ENCODE results near the gene CDH6.
"Not testable (repeated sequence)": the region's sequence is repeated elsewhere in the genome, so short reads cannot be mapped to it uniquely, and the experiment has no call there.

CDH6 gene

GRCh38 chr5:31361234-31361633 lies 167.7 kb downstream of the CDH6 start:
- in situ Hi-C loops (cut with HindIII; ENCODE audit: low pct_unique_long_range_greater_than_20kb, low sequenced_read_pairs), result no loop called here
- no peak for TF ChIP-seq JUND (IDR thresholded peaks at IDR 0.05; ENCODE audit: low read depth)
- DNase-seq (ENCODE audit: low read depth in 1 of 2, low spot score in 1 of 2), result no peak

DNA sequence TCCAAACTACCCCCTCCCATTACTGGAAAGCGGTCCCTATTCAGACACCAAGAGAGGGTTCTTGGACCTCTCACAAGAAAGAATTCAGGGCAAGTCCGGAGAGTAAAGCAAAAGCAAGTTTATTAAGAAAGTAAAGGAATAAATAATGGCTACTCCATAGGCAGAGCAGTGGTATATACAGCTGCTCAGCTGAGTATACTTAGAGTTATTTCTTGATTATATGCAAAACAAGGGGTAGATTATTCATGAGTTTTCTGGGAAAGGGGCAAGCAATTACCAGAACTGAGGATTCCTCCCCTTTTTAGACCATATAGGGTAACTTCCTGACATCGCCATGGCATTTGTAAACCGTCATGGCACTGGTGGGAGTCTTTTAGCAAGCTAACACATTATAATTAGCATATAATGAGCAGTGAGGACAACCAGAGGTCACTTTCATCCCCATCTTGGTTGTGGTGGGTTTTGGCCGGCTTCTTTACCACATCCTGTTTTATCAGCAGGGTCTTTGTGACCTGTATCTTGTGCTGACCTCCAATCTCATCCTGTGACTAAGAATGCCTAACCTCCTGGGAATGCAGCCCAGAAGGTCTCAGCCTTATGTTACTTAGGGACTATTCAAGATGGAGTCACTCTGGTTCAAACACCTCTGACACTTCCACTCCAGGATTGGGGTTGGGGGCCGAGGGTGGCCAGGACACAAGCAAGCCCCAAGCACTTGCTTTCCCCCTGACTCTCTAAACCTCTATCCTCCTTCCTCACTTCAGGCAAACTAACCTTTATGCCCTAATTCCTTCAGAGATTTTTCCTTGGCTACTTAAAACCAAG lies 168.4 kb downstream of the CDH6 start:
- in situ Hi-C loops (cut with HindIII; ENCODE audit: low pct_unique_long_range_greater_than_20kb, low sequenced_read_pairs); DNase-seq (ENCODE audit: low read depth in 1 of 2, low spot score in 1 of 2): not testable (repeated sequence)

DNA sequence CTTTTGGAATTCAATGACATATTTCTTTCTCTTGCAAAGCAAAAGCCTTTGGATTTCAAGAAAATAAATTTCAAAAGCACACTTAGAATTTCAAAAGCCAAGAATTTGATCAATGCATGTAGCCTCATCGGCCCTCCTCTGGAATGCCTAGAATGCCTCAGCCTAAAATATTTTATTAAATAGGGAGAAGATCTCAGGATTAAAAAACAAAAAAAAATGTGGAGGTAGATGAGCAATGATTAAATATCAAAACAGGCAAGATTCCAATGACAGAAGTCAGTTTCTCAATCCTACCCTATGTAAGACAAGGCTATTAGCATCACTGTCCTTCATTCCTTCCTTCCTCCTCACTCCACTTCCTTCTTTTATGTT lies 169.0 kb downstream of the CDH6 start:
- in situ Hi-C loops (cut with HindIII; ENCODE audit: low pct_unique_long_range_greater_than_20kb, low sequenced_read_pairs), result no loop called here

GRCh38 chr5:31362931-31363568 lies 169.6 kb downstream of the CDH6 start:
- in situ Hi-C loops (cut with HindIII; ENCODE audit: low pct_unique_long_range_greater_than_20kb, low sequenced_read_pairs), result no loop called here
- no peak for TF ChIP-seq JUND (IDR thresholded peaks at IDR 0.05; ENCODE audit: low read depth)
- no peak for DNase-seq (ENCODE audit: low read depth in 1 of 2, low spot score in 1 of 2)

More for the DNA sequence above, 169.0 kb downstream of the CDH6 start:
- no peak for DNase-seq (ENCODE audit: low read depth in 1 of 2, low spot score in 1 of 2)
- TF ChIP-seq JUND (IDR thresholded peaks at IDR 0.05; ENCODE audit: low read depth), result no peak

- no peak for TF ChIP-seq JUND (IDR thresholded peaks at IDR 0.05; ENCODE audit: low read depth)
- no peak for DNase-seq (ENCODE audit: low read depth in 1 of 2, low spot score in 1 of 2)
- in situ Hi-C loops (cut with HindIII; ENCODE audit: low pct_unique_long_range_greater_than_20kb, low sequenced_read_pairs), result no loop called here
These were observed 171.6 kb downstream of the CDH6 start for GRCh38 chr5:31364881-31365636.

- no peak for TF ChIP-seq JUND (IDR thresholded peaks at IDR 0.05; ENCODE audit: low read depth)
- in situ Hi-C loops (cut with HindIII; ENCODE audit: low pct_unique_long_range_greater_than_20kb, low sequenced_read_pairs), result no loop called here
These were observed 172.3 kb downstream of the CDH6 start for GRCh38 chr5:31365776-31366175.

DNA sequence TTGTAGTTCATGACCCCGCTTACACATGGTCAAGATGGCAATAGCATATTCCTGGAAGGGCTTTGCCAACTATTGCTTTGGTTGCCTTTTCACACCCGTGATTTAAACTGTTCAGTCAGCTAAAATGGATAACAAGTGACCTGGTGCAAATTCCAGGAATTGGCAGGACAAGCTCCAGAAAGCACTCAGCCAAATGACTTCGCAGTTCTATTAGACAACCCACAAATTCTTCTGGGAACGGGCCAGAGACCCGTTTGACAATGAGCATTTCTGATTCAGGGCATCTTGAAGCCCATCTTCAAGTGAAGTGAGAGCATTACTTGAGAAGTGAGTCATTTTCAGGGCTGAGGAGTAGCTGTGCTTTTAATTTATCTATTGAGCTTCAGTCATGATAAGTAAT lies 173.5 kb downstream of the CDH6 start:
- TF ChIP-seq JUND (IDR thresholded peaks at IDR 0.05; ENCODE audit: low read depth), result no peak
- in situ Hi-C loops (cut with HindIII; ENCODE audit: low pct_unique_long_range_greater_than_20kb, low sequenced_read_pairs), result no loop called here
- no peak for DNase-seq (ENCODE audit: low read depth in 1 of 2, low spot score in 1 of 2)

More at GRCh38 chr5:31365776-31366175, 172.3 kb downstream of the CDH6 start:
- DNase-seq (ENCODE audit: low read depth in 1 of 2, low spot score in 1 of 2), result no peak

GRCh38 chr5:31372124-31372523 lies 178.6 kb downstream of the CDH6 start:
- no peak for TF ChIP-seq JUND (IDR thresholded peaks at IDR 0.05; ENCODE audit: low read depth)
- in situ Hi-C loops (cut with HindIII; ENCODE audit: low pct_unique_long_range_greater_than_20kb, low sequenced_read_pairs), result no loop called here
- no peak for DNase-seq (ENCODE audit: low read depth in 1 of 2, low spot score in 1 of 2)

DNA sequence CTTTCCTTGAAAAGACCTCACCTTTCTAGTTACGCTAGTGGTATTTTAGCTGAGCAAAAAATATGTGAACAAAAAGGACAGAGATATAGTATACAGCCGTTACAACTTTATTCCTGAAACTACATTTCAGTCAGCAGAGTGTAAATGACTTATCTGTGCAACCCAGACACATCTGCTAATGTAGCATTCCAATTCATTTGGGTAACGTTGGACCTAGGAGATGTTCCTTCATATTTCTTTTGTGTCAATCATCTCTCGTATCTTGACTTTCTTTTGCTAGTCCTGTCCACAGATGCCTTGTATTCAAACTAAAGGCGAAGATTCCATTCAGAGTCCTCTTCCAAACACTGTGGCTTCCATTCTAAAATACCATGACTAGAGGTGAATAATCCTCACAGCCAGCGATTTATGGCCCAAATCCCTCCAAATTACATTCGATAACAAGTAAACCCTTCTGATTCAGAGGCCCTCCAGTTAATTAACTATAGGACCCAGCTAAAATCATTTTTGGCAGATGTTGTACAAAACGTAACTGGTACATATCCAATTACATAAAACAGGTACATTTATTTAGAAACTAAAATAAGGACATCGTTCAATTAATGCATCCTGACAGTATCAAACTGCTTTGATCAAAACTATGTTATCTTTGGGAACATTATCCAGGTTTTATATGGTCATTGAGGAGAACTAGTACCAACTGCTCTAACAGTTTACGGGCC lies 182.7 kb downstream of the CDH6 start:
- no peak for DNase-seq (ENCODE audit: low read depth in 1 of 2, low spot score in 1 of 2)
- no peak for TF ChIP-seq JUND (IDR thresholded peaks at IDR 0.05; ENCODE audit: low read depth)
- in situ Hi-C loops (cut with HindIII; ENCODE audit: low pct_unique_long_range_greater_than_20kb, low sequenced_read_pairs), result no loop called here

- TF ChIP-seq JUND (IDR thresholded peaks at IDR 0.05; ENCODE audit: low read depth), result no peak
- no peak for DNase-seq (ENCODE audit: low read depth in 1 of 2, low spot score in 1 of 2)
- in situ Hi-C loops (cut with HindIII; ENCODE audit: low pct_unique_long_range_greater_than_20kb, low sequenced_read_pairs), result no loop called here
These were observed 183.9 kb downstream of the CDH6 start for GRCh38 chr5:31377274-31377946.

GRCh38 chr5:31378136-31378535 lies 184.7 kb downstream of the CDH6 start:
- DNase-seq (ENCODE audit: low read depth in 1 of 2, low spot score in 1 of 2), result no peak
- in situ Hi-C loops (cut with HindIII; ENCODE audit: low pct_unique_long_range_greater_than_20kb, low sequenced_read_pairs), result no loop called here
- TF ChIP-seq JUND (IDR thresholded peaks at IDR 0.05; ENCODE audit: low read depth), result no peak
